ENCODE data around the gene NTM.

The NTM gene

GRCh38 chr11:131637469-131638175 lies 267.2 kb downstream of the NTM start:
- TF ChIP-seq, protein P1, sequence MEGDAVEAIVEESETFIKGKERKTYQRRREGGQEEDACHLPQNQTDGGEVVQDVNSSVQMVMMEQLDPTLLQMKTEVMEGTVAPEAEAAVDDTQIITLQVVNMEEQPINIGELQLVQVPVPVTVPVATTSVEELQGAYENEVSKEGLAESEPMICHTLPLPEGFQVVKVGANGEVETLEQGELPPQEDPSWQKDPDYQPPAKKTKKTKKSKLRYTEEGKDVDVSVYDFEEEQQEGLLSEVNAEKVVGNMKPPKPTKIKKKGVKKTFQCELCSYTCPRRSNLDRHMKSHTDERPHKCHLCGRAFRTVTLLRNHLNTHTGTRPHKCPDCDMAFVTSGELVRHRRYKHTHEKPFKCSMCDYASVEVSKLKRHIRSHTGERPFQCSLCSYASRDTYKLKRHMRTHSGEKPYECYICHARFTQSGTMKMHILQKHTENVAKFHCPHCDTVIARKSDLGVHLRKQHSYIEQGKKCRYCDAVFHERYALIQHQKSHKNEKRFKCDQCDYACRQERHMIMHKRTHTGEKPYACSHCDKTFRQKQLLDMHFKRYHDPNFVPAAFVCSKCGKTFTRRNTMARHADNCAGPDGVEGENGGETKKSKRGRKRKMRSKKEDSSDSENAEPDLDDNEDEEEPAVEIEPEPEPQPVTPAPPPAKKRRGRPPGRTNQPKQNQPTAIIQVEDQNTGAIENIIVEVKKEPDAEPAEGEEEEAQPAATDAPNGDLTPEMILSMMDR (IDR thresholded peaks at IDR 0.05), result no peak
- no peak for TF ChIP-seq ZFX (IDR thresholded peaks at IDR 0.05; ENCODE audit: borderline replicate concordance)

DNA sequence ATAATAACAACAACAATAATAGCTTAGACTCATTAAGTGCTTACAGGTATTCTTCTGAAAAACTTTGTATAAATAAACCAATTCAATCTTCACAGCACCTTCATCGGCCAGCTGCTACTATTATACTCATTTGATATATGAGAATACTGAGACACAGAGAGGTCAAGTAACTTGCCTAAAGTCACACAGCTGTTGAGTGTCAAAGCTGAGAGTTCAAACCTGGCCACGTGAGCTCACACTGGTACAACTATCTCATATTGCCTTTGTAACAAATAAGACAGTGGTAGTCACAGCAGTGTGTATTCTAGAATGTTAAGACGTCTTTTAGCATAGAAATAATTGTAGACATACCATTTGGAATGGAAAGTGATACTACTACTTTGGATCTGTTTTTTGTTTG lies 268.5 kb downstream of the NTM start:
- no peak overlapping the region for H3K27ac ChIP-seq
- TF ChIP-seq, protein P1 (IDR thresholded peaks at IDR 0.05), result no peak

More at GRCh38 chr11:131637469-131638175, 267.2 kb downstream of the NTM start:
- no peak overlapping the region for H3K27ac ChIP-seq

GRCh38 chr11:131640320-131640719 lies 269.9 kb downstream of the NTM start:
- H3K27ac ChIP-seq, result no peak overlapping the region
- TF ChIP-seq ZFX (IDR thresholded peaks at IDR 0.05; ENCODE audit: borderline replicate concordance), result no peak
- TF ChIP-seq, protein P1 (IDR thresholded peaks at IDR 0.05), result no peak

DNA sequence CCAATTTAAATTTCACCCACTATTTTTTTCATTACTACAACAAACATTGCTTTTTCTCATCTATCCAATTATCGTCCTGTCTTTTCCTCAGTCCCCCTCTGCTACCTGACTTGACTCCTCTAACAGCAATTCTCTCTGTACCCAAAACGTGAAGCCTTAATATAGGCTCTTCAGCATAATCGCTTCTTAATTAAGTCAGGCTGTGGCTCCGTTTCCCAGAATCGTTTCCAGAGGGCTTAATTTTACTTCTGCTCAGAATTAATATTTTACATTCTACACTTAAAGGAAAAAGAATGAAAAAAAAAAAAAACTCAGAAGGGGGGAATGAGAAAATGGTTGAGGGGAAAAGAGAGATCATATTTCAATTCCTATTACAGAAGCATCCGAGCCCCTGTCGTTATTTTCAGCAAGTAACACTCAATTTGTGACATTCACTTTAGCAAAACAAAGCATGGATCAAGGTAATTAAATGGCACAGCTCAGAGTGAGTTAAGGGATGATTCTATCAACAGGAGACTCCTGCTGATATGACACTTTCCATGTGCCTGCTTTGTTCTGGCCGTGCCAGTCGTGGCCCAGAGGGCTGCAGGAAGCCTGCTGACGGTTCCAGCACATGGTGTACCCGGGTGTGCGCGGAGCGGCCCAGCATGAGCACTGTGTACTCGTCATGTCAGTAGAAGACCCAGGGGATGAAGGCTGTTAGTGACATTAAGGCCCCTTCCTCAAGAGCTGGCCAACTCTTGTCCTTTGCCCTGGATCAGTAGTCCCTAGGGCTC lies 272.5 kb downstream of the NTM start:
- TF ChIP-seq, protein P1 (IDR thresholded peaks at IDR 0.05), result no peak
- TF ChIP-seq ZFX (IDR thresholded peaks at IDR 0.05; ENCODE audit: borderline replicate concordance), result no peak

GRCh38 chr11:131644204-131644795 lies 273.9 kb downstream of the NTM start:
- no peak for TF ChIP-seq ZFX (IDR thresholded peaks at IDR 0.05; ENCODE audit: borderline replicate concordance)
- TF ChIP-seq, protein P1 (IDR thresholded peaks at IDR 0.05), result no peak
- no peak overlapping the region for H3K27ac ChIP-seq

More for the DNA sequence above, 272.5 kb downstream of the NTM start:
- no peak overlapping the region for H3K27ac ChIP-seq

DNA sequence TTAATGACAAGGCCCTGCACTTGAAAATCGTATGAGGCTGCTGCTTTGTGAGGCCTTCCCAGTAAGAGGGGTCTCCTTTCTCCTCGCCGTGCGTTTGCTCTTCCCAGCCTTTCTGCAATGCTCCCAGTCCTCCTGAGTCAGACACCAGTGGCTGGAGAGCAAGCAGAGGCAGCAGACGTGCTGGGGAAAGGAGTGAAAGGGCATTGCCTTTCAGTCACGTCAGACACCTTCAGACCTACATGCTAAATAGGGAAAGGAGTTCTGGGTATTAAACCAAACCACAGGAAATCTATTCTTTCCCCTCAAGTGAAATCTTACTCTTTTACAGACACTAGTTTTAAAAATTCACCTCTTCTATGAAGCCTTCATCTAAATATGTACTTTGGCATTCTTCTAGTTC lies 274.8 kb downstream of the NTM start:
- TF ChIP-seq ZFX (IDR thresholded peaks at IDR 0.05; ENCODE audit: borderline replicate concordance), result no peak
- TF ChIP-seq, protein P1 (IDR thresholded peaks at IDR 0.05), result no peak
- H3K27ac ChIP-seq, result no peak overlapping the region

DNA sequence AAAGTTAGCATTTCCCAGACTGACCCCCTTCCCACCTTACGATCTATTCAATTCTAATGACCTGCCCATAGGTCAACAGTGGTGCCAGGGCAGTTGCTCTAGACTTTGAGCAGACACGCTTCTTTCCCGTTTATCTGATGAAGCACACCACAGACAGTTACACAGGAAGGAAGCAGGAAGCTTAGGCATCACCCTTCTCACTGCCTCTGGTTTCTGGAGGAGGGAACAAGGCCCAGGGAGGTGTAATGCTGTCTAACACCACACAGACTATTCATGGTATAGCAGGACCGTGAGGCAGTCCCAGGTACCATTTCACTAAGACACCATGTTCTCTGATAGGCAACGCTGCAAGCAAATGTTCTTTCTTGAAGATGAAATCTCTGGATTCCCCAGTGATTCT lies 279.4 kb downstream of the NTM start:
- TF ChIP-seq ZFX (IDR thresholded peaks at IDR 0.05; ENCODE audit: borderline replicate concordance), result no peak
- TF ChIP-seq, protein P1 (IDR thresholded peaks at IDR 0.05), result no peak

More for the DNA sequence above, 279.4 kb downstream of the NTM start:
- H3K27ac ChIP-seq, result no peak overlapping the region
